GM21423 (cell line): Measurements from ENCODE around the gene TMBIM4.
"Not testable (repeated sequence)": the region's sequence is repeated elsewhere in the genome, so short reads cannot be mapped to it uniquely, and the experiment has no call there.

Source experiments
- ATAC-seq: cut with Tn5 transposase; IDR thresholded peaks from one replicate; pipeline ENCODE4 v1.9.1; 2021; ENCODE audit warnings: mild to moderate bottlenecking, moderate library complexity; ENCODE audit not compliant: unreplicated experiment

Gene TMBIM4, protein sequence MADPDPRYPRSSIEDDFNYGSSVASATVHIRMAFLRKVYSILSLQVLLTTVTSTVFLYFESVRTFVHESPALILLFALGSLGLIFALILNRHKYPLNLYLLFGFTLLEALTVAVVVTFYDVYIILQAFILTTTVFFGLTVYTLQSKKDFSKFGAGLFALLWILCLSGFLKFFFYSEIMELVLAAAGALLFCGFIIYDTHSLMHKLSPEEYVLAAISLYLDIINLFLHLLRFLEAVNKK

DNA sequence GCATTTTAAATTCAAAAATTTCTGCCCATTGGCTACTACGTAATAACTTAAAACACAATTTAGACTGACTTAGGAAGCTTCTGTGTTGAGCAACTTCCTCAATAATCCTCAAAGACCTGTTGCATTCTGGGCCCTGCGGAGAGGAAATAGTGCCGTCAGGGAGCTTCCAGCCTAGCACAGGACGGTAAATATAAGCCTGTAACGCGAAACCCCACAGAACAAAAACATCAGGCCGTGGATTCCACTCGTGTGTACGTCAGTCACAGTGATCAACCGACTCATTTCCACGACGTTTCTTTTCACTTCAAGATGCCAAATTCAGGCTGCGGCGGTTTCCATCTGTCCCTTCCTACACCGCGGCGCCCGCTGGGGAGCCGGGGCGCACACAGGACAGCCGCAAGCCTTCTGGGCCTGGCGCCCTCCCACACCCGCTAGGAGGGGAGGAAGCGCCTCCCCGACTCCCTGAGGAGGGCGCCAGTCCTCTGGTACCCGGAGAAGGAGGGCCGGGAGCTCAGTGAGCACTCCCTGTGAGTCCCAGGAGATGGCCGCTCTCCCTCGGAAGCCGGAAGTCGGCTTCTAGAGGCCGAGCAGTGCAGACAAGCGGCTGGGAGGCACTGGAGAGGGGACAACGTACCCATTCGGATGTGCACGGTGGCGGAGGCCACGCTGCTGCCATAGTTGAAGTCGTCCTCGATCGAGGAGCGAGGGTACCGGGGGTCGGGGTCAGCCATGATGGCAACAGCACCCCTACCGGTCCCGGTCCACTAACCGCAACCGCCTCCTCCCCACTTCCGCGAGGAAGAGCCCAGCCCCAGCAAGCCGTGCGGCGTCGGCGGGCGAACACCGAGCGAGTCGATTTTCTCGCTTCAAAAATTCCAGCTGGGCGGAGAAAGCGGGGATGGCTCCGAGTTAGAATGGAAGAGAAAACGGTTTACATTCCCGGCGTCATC, at the start of gene TMBIM4:
Gene TMBIM4 (minus strand): TSS at position 776 of the 950 bp plus-strand sequence. CDS start 45 bp downstream, at position 731.
- peak; percentile 87 for ATAC-seq

DNA sequence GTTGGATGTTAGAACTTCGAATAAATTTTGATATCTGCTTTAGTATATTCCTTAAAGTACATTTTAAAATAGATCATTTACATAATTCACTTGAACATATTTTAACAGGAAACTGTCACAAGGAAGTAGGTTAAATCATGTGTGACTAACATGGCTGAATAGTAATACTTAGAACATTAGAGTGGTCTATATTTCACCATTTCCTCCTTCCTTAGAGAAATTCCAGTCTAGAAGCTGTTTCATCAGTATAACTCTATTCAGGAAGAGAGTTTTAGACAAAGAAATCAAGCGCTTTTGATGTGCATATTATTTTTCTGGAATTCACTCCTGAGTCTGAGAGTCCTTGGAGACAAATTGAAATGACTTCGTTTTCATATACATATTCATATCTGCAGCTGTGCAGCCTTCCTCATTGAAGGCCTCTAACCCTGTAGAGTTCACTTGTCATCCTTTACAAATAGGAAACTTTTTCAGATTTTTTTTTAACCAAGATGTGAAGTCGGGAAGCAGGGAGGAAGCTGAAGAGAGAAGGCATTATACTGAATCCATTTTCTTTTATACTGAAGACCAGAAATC, 47.6 kb upstream of the TMBIM4 start:
- no peak for ATAC-seq

DNA sequence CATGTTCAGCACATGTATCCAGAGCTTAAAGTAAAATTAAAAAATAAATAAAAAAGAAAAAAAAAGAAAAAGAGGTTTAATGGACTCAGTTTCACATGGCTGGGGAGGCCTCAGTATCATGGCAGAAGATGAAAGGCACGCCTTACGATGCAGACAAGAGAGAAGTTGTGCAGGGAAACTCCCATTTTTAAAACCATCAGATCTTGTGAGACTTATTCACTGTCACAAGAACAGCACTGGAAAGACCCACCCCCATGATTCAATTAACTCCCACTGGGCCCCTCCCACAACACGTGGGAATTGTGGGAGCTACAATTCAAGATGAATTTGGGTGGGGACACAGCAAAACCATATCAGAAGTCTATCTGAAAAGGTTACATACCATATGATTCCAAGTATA, 43.2 kb upstream of the TMBIM4 start:
- ATAC-seq: not testable (repeated sequence)

DNA sequence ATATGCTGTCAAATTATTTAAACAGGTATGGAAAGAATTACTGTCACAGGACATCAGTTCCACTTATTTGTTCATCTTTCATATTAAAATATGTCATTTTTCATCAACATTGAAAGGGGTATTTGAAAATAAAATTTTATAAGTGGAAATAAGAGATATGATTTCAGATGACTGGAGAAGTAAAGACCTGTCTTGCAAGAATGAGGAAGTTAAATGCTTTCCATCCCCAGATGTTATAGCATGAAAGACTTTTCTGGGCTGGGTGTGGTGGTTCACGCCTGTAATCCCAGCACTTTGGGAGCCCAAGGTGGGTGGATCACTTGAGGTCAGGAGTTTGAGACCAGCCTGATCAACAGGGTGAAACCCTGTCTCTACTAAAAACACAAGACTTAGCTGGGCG, 41.8 kb upstream of the TMBIM4 start:
- ATAC-seq: not testable (repeated sequence)

DNA sequence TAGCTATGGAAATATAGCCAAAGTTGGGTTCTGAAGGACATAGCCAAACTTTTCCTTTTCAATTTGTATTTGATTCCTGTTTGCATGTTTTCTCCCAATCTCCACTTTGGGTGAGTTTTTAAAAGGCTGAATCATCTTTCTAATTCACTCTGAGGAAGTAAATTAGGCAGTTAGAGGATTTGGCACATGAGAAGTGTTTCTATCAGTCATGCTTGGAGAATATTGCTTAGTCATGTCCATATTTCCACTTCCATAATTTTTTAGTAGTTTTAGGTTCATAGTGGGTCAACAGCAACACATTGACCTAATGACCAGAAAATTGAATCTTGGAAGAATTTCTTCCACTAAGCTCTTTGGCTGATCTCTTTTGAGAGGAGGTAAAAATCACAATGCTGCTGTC, 41.0 kb upstream of the TMBIM4 start:
- no peak for ATAC-seq

DNA sequence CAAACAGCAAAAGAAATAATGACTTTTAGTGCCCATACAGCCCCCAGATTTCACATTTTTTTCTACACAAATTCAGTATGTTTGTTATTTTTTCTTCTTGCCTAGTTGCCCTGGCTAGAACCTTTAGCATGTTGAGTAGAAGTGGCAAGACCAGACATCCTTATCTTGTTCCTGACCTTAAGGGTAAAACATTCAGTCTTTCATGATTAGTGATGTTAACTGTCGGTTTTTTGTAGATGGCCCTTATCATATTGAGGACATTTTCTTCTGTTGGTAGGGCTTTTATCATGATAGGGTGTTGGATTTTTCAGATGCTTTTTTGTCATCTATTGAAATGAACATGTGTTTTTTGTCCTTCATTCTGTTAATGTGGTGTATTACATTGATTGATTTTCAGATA, 36.3 kb upstream of the TMBIM4 start:
- no peak for ATAC-seq

DNA sequence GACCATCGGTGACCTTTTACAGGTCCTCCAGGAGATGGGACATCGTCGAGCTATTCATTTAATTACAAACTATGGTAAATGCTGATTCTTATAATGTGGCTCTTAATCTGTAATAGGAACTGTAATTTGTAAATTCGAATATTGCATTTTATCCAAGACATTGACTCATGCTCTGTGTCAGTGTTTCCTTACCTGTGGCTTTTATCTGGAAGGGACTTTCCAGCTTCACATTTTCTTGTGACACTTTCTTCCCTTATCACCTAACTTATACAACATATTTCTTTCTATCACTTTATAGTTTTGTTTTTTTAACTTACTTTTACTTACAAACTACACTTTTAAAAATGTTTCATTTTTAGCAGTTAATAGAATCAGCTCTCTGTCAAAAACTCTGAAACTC, 34.0 kb upstream of the TMBIM4 start:
- ATAC-seq: no peak

DNA sequence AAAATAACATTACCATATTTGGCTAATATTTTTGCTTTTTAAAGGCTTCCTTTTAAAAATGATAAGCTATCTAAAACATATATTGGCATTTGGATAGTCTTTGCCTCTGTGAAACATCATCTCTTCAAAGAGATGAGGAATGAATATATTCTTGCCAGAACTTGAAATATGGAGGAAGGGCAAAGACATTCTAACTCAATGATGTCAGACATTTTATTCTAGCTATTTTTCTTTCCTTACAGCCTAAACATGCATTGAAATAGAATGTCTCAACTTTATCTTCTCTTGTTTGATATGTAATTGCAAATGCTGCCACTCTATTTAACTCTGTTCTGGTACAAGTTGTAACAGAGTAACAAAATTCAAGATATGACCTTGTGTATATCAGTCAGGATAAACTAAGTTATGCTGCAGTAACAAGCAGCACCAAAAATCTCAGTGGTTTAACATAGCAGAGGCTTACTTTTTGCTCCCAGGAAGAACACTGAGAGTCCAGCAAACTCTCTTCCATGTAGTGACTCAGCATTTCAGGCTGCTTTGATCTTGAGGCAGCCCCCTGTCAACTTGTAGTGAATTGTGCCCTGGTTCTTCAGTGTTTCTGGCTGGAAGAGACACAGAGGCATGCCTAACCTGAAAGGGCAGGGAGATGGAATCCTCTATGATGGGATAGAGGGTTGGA, 30.2 kb upstream of the TMBIM4 start:
- ATAC-seq: no peak

DNA sequence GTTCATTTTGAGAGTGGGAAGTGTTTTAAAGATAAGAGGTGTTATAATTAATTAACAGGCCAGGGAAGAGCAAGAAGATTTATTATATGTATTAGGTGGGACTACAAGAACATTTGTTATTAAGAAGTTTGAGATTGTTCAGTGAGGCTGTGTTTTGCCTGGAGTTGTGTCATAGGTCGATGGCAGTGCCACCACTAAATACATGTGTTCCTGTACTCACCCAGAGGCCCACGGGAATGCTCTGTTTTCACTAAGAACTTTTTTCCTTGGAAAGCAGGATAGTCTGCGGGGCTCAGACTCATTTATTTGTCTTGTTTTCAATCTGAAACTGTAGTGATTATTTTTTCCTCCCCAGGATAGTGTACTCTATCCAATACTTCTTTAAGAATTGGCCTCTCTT, 29.3 kb upstream of the TMBIM4 start:
- no peak for ATAC-seq

DNA sequence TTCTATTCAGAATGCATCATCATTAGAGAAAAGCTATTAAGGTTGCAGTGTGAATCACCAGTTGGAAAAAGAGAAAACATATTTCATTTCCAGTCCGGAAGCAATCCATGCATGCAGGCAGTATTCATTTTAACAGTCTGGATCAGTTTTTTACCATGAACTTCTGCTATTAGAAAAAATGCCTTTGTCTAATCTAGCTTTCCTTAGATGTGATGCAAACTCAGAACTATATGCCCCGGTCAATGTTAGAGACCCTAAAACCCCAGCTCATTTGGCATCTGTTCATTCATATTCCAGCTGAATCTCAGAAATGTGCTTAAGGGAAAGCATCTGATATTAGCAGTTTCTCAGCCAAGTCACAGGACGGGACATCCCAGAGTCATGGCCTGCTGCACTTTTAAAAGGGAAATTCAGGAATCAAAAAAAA, 27.7 kb upstream of the TMBIM4 start:
- no peak for ATAC-seq

DNA sequence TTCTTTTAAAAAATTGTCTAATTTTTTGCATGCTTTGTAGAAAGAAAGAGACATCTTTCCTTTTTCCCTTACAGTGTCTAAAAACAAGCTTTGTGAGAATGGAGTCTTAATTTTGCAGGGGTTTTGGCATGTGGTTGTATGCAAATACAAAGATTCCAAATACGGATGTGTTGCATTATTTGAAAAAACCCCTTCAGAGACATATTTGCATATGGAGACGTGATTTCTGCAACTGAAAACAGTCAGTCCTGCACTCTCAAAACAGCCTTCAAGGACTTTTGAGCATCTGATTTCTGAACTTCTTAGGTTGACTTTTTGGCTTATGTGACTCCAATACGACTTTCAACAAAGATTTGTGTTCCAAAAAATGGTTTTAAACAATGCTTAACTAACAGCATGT, 27.0 kb upstream of the TMBIM4 start:
- ATAC-seq: peak; percentile 84

DNA sequence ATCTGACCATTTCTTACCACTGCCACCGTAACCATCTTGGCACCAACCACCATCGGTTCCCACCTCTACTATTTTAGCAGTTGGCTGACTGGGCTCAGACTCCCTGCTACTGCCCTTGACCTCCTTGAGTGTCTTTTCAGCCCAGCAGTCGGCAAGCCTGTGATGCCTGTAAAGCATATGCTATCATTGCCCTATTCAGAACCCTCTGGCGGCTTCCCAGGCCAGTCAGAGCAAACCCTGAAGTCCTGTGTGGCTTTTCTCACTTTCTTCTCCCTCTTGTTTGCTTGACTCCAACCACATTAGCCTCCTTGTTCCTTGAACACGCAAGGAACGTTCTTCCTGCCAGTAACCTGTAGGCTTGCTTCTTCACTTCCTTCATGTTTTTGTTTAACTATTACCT, 25.4 kb upstream of the TMBIM4 start:
- no peak for ATAC-seq

DNA sequence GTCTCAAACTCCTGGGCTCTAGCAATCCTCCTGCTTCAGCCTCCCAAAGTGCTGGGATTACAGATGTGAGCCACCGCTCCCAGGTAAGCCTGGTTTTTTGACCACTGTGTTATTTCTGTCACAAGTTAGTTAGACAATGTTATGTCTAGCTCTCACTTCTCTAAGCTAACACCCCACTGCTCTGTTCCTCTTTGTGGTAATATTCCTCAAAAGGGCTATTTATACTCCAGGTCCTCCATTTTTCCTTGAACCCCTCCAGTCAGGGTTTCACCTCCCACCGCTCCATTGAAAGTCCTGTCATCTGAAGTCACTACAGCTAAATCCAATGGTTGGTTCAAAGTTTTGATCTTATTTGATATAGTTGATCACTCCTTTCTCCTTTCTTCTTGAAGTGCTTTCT, 24.3 kb upstream of the TMBIM4 start:
- no peak for ATAC-seq

DNA sequence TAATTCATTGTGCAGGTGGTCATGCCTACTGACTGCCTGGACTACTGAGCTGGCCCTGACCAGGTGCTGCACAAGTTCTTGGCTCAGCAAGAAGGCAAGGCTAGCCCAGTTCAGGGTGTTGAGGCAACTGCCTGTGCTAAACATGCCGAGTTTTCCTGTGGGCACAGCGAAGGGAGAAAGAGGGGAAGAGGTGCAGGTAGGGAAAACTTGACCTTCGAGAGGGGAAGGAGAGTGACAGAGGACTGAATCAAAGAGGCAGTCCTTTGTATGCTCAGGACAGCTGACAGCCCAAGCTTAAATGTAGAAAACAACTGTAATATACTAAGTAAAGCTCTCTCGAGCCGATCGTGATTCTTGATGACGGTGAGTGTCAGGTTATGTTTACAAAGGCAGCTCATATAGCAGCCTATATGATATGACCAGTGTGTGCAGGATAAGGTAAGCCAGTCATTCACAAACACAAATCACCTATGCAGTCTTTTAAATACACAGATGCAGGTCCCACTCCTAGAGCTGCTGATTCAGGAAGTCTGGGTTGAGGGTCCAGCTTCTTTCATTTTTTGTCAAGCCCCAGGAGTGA, 21.8 kb upstream of the TMBIM4 start:
- ATAC-seq: no peak

DNA sequence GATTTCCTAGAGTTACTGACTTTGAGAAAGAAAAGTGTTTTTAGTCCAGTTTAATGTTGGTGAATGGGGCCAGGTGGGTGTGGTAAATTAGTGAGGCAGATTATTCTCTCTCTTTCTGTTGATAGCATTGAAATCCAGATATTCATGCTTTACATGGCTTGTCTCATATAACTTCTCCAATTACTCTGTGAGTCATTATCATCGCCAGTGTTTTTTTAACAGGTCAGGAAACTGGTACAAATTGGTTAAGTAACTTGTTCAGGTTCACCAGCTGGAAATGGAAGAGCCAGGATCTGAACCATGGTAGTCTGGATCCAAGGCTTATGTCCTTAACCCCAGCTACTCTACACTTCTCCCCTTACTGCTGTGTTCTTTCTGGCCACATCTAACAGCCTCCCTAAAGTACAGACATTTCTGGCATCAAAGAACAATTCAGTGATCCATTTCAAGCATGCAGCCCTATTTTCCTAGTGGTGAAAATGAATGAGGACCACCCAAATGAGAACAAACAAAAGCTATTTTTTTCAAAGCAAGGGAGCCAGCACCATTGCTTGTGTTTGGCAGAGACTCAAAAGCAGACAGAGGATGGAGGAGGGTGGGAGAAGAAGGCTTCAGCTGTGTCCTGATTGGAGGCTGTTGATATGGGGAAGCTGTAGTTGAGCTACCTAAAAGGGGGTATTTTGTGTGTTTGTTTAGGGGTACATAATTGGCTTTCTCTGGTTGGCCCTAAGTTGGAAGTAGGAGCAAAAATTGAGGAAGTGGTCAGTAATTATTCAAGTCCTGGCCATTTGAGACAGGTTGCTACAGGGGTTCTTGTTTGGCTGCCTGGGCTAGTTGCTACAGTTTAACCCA, 20.9 kb upstream of the TMBIM4 start:
- ATAC-seq: no peak

DNA sequence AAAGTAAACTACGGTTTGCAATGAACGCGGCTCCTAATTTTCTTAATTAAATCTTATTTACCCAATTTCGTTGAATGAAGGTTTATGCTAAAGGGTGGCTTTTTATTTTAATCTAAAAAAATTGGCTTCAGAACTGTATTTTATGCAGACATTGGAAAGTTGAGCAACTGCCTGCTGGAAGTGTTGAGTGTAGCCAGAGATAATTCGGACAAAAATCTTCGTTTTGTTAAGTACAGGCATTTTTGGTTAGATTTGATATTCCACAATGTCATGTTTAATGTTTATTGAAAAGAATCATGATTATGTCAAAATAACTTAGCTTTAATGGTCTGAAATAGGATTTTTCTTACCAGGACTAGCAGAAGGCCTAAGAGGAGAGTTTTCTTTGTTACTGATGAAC, 20.1 kb upstream of the TMBIM4 start:
- ATAC-seq: no peak

DNA sequence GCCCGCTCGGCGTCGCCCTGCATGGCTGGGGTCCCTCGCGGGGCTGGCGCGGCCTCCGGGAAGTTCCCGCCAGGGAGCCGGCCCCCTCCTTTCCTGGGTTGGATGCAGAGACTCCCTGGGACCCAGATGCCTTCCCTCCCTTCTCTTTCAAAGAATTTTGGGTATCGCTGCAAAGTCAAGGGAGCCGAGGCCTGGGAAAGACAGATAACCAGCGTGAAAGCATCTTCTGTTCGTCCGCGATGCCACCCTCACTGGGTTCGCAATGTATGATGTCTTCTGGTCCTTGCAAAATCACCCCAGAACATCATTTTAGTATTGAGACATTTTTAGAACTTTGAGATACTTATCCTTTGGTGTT, 19.7 kb upstream of the TMBIM4 start:
- ATAC-seq: peak; percentile 10

DNA sequence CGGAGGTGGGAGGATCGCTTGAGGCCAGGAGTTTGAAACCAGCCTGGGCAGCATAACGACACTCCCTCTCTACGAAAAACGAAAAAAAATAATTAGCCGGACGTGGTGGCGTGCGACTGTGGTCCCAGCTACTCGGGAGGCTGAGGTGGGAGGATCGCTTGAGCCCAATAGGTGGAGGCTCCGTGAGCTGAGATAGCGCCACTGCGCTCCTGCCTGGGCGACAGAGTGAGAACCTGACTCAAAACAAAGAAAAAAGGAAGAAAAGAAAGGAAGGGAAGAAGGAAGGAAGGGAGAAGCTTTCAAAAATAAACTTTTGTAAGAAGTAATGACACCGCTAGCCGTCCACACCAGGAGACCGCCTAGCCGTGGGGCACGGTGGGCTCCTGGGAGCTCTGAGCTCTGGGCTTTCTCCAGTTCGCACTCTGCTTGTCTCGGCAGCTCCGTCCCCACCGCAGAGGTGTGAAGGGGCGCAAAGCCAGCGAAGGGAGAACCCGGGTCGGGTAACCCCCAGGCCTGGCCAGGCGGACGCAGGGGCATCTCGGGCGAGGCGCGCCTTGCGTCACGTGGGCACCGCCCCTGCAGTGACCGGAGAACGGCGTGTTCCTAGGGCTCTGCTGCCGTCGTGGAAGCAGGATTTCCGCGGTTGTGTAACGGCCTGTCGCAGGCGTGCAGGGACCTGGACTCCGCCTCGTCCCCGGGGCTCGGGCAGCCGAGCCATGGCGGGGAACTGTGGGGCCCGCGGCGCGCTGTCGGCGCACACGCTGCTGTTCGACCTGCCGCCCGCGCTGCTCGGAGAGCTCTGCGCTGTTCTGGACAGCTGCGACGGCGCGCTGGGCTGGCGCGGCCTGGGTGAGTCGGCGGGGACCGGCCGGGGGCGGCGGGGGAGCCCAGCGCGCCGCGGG, 19.0 kb upstream of the TMBIM4 start, which contains the start of gene IRAK3:
Gene IRAK3 (plus strand): TSS at position 631 of the 902 bp plus-strand sequence. CDS start 86 bp downstream, at position 717.
- peak; percentile 57 for ATAC-seq

DNA sequence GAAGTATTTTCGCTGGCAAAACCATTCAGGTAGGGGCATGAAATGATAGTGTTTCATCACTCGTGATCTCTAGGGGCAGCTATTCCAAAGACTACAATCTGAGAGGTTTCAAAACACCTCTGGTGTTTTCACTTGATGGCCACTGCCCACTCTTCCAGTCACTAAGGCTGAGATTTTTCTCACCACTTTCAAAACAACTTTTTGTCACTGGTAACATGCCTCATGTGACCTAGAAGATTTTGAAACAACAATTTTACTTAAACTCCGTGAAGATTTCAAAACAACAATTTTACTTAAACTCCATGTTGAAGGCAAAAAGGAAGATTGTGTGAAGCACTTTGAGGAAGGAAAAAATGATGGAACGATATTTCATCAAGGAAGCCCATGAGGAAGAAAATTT, 18.0 kb upstream of the TMBIM4 start:
- no peak for ATAC-seq
